IPS DF 6.9 (cell line): Measurements from ENCODE around the gene HSPA1B.

Source experiments
- DNase-seq: peaks from one replicate; pipeline ENCODE4 v3.0.0-alpha.2; 2013; ENCODE audit warnings: low read depth, low spot score
- H3K27ac ChIP-seq: one replicate; pipeline ENCODE4 v1.5.1; 2013; ENCODE audit warnings: low read length, control low read depth
- H3K27me3 ChIP-seq: 2 replicates; pipeline ENCODE4 v1.6.1; 2013; ENCODE audit warnings: mild to moderate bottlenecking, low read length; ENCODE audit not compliant: control insufficient read depth, insufficient read depth
- H3K36me3 ChIP-seq: 2 replicates; pipeline ENCODE4 v1.6.1; 2013; ENCODE audit warnings: low read length; ENCODE audit not compliant: control insufficient read depth, insufficient read depth
- H3K4me1 ChIP-seq: 2 replicates; pipeline ENCODE4 v1.6.1; 2013; ENCODE audit warnings: low read length; ENCODE audit not compliant: control insufficient read depth, insufficient read depth
- H3K4me3 ChIP-seq: 2 replicates; pipeline ENCODE4 v1.5.1; 2013; ENCODE audit warnings: mild to moderate bottlenecking, low read length
- H3K9me3 ChIP-seq: 2 replicates; pipeline ENCODE4 v1.6.1; 2013; ENCODE audit warnings: low read length, inconsistent platforms; ENCODE audit not compliant: control insufficient read depth, insufficient read depth
- WGBS: extraction: QIAGEN DNeasy Blood & Tissue Kit; methylation state at CpG from one replicate; pipeline ENCODE4 v1.1.7; 2013; ENCODE audit warnings: mixed read lengths, missing lambda C conversion rate; ENCODE audit not compliant: insufficient read length, insufficient coverage; 5-methylcytosine and 5-hydroxymethylcytosine counted together

HSPA1B gene

DNA sequence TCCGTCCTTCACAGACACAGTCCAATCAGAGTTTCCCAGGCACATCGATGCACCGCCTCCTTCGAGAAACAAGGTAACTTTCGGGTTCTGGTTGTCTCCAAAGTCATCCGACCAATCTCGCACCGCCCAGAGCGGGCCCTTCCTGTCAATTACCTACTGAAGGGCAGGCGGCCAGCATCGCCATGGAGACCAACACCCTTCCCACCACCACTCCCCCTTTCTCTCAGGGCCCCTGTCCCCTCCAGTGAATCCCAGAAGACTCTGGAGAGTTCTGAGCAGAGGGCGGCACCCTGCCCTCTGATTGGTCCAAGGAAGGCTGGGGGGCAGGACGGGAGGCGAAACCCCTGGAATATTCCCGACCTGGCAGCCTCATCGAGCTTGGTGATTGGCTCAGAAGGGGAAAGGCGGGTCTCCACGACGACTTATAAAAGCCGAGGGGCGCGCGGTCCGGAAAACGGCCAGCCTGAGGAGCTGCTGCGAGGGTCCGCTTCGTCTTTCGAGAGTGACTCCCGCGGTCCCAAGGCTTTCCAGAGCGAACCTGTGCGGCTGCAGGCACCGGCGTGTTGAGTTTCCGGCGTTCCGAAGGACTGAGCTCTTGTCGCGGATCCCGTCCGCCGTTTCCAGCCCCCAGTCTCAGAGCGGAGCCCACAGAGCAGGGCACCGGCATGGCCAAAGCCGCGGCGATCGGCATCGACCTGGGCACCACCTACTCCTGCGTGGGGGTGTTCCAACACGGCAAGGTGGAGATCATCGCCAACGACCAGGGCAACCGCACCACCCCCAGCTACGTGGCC is at the start of gene HSPA1B:
HSPA1B (plus strand) TSS at position 453 of the 794 bp plus-strand sequence; CDS start at position 666, 213 bp downstream.
- peak; percentile 100 for DNase-seq
- WGBS, result no CpG with 5 or more reads among the region's 56 CpGs
- Histone ChIP-seq H3K9me3 (no peaks in the 10 kb centered on the region), H3K4me3 (peak within 1 kb of the TSS; percentile 71), H3K4me1 (no peaks in the 10 kb centered on the region; the same call in none of the 2 replicates), H3K36me3 (no peaks in the 10 kb centered on the region; the same call in 1 of the 2 replicates), H3K27ac (peak within 1 kb of the TSS; percentile 66), H3K27me3 (no peaks in the 10 kb centered on the region)

DNA sequence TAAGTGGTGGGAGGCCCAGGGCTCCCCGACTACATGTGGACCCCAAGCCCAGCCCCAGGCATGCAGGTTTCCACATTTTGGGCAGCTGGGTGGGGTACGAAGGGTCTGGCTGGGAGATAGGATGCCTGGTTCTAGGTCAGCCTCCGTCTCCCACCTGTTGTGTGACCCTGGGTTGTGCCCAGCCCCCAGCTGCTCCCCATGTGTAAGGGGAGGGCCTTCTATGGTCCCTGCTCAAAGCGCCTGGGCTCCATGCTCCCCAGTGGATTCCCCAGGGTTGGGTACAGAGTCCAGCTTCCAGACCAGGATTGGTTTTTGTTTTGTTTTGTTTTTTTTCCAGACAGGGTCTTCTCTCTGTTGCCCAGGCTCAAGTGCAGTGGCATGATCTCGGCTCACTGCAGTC is 49.3 kb upstream of the HSPA1B start:
- Histone ChIP-seq H3K27ac (no peak overlapping the region), H3K27me3 (no peaks in the 10 kb centered on the region), H3K9me3 (no peaks in the 10 kb centered on the region), H3K36me3 (peaks cover 36% of the 10 kb centered on the region), H3K4me1 (peaks cover 4% of the 10 kb centered on the region; the same call in 1 of the 2 replicates), H3K4me3 (no peak overlapping the region)
- DNase-seq, result no peak
- WGBS, result no CpG with 5 or more reads among the region's 5 CpGs

DNA sequence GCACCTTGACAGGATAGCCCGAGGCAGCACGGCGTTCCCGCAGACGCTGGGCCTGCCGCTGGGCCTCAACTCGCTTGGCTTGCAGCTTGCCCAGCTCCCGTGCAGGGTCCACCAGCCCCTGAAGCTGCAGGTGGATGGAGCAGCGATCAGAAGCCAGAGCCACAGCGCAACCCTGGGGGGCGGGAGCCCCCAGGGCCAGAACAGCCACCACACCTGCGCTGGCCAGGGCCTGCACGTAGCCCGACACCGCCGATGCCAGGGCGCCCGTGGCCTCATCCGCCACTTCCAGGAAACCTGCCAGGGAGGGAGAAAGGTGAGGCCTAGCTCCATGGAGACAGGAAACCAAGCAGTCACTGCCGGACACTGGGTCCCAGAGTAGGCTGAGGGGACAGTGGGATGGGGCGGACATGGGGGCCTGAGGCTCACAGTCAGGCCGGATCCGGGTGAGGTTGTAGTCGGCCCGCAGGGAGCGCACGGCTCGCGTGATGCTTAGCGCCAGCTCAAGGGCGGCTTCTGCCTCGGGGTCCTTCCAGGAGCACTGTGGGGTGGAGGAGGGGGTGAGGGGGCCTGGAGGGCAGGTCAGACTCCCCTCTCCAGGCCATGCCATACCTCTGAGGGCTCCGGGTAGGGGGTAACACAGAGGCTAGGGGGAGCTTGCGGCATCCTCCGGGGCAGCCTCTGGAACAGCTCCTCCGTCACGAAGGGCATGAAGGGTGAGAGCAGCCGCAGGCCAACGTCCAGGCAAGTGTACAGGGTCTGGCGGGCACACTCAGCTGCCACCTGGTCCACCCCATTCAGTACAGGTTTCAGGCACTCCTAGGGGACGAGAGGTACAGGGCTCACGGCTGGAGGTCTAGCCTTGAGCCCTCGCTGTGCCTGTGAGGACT is 48.3 kb upstream of the HSPA1B start:
- WGBS, result no CpG with 5 or more reads among the region's 43 CpGs
- H3K36me3 ChIP-seq, result peaks cover 41% of the 10 kb centered on the region
- no peaks in the 10 kb centered on the region for H3K27me3 ChIP-seq
- no peak overlapping the region for H3K27ac ChIP-seq
- H3K4me1 ChIP-seq, result peaks cover 4% of the 10 kb centered on the region; the same call in 1 of the 2 replicates
- no peak overlapping the region for H3K4me3 ChIP-seq
- H3K9me3 ChIP-seq, result no peaks in the 10 kb centered on the region
- DNase-seq, result no peak

DNA sequence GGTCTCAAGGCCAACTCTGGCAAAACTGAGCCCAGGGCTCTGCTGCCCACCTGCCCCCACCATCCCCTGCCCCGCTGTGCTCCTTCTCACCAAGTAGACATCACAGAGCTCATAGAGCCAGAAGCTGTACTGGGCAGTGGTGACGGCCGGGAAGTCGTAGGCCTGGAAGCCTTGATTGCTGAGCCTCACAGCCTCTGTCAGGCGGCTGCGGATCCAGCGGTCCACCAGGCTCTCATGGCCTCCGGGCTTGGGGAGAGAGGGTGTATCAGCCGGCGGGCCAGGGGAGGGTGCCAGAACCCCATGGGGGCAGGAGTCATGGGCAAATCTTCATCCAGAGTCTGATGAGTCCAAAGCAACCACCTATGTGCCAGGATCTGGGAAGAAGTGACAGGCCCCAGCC is 47.6 kb upstream of the HSPA1B start:
- H3K9me3 ChIP-seq, result no peaks in the 10 kb centered on the region
- no CpG with 5 or more reads among the region's 10 CpGs for WGBS
- peaks cover 47% of the 10 kb centered on the region for H3K36me3 ChIP-seq
- H3K4me1 ChIP-seq, result peaks cover 4% of the 10 kb centered on the region; the same call in 1 of the 2 replicates
- no peaks in the 10 kb centered on the region for H3K27me3 ChIP-seq
- no peak overlapping the region for H3K4me3 ChIP-seq
- DNase-seq, result no peak
- no peak overlapping the region for H3K27ac ChIP-seq

DNA sequence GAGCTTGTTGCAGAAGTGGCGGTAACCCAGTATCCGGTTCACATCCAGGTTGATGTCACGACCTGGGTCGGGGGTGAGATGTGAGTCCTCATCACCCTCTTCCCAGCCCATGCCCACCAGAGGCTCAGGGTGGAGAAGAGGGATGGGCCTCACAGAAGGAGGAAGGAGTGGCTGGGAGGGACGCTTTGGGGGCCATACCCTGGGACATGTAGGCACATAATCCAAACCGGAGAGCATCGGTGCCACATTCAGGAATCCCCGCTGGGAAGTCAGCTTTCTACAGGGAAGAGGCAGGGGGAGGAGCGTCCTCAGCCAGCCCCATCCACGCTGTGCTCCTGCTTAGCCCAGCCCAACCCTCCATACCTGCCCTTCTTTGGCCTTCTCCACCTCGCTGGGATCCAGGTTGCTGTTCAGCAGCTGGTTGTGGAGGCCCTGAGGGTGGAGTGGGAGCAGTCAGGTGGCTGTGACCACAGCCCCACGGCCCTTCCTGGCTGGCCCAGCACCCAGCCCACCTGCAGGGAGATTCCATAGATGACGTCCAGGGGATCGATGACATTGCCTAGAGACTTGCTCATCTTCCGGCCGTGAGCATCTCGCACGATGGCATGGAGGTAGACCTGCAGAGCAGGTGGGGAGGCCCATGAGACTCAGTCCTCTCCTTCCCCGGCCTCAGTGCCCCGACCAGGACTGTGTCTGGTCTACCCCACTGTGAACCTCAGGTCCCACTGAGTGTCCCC is 46.9 kb upstream of the HSPA1B start:
- no peak for DNase-seq

DNA sequence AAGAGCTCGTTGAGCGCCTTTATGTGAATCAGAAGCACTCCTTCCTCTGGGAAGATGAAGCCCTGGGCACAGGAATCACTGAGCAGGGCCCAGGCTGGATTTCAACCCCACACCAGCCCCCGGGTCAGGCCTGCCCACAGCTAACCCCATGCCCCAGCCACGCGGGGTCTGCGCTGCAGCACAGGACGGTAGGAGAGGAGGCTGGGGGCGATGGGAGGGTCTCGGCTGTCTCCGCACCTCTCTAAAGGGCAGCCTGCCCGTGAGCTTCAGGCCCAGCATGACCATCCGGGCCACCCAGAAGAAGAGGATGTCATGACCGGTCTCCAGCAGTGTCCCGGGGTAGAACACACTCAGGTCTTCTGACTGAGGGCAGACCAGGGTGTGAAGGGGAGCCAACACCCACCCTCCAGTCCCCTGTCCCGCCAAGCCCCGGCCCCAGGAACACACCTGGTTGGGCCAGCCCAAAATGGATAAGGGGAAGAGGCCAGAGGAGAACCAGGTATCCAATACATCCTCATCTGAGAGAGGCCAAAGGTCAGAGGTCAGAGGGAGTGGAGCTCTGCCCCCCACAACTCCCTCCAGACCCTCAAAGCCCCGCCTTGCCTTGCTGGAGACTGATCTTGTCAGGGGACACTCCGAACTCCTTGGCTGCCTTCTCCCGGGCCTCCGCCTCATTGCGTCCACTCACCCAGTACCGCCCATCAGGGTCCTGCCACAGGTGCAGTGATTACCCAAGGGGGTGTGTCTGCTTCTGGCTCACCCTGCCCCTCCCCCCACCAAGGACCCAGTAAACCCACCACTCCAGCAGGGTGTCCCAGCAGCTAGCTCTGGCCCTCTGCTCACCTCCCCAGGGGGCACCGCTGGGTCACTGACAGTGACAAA is 46.1 kb upstream of the HSPA1B start:
- DNase-seq, result no peak
- Histone ChIP-seq H3K36me3 (peaks cover 53% of the 10 kb centered on the region), H3K4me1 (peaks cover 4% of the 10 kb centered on the region; the same call in 1 of the 2 replicates), H3K9me3 (no peaks in the 10 kb centered on the region), H3K27ac (no peak overlapping the region), H3K4me3 (no peak overlapping the region), H3K27me3 (no peaks in the 10 kb centered on the region)
- no CpG with 5 or more reads among the region's 23 CpGs for WGBS

More for the DNA sequence above, 46.9 kb upstream of the HSPA1B start:
- Histone ChIP-seq H3K4me3 (no peak overlapping the region), H3K27ac (no peak overlapping the region), H3K9me3 (no peaks in the 10 kb centered on the region), H3K4me1 (peaks cover 4% of the 10 kb centered on the region; the same call in 1 of the 2 replicates), H3K36me3 (peaks cover 53% of the 10 kb centered on the region), H3K27me3 (no peaks in the 10 kb centered on the region)
- no CpG with 5 or more reads among the region's 20 CpGs for WGBS

DNA sequence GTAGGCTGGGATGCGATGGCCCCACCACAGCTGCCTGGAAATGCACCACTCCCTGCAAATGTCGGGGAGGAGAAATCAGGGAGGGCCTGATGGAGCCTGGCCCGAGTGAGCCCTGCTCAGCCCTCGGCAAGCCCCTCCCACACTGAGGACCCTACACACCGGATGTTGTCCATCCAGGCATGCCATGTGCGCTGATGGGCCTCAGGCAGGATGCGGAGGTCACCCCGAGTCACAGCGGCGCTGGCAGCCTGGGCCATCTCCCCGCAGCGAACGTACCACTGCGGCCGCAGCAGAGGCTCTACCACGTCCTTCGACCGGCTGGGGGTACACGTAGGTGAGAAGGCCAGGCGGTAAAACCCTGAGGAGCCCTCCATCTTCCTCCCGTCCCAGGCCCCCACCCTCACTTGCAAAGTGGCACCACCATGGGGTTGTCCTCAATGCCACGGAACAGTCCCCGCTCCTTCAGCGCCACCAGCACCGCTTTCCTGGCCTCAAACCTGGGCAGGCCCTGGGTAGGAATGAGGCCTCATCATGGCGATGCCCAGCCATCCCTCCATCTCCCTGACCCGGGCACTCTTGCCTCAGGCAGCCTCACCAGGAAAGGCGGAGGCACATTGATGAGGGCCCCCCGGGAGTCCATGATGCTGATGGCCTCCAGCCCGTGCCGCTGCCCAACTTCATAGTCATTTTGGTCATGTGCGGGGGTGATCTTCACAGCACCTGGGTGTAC is 45.2 kb upstream of the HSPA1B start:
- Histone ChIP-seq H3K27me3 (no peaks in the 10 kb centered on the region), H3K4me3 (no peak overlapping the region; the same call in 1 of the 2 replicates), H3K27ac (no peak overlapping the region), H3K36me3 (peaks cover 53% of the 10 kb centered on the region), H3K4me1 (no peaks in the 10 kb centered on the region; the same call in 1 of the 2 replicates), H3K9me3 (no peaks in the 10 kb centered on the region)
- DNase-seq, result no peak
- WGBS, result no CpG with 5 or more reads among the region's 32 CpGs

DNA sequence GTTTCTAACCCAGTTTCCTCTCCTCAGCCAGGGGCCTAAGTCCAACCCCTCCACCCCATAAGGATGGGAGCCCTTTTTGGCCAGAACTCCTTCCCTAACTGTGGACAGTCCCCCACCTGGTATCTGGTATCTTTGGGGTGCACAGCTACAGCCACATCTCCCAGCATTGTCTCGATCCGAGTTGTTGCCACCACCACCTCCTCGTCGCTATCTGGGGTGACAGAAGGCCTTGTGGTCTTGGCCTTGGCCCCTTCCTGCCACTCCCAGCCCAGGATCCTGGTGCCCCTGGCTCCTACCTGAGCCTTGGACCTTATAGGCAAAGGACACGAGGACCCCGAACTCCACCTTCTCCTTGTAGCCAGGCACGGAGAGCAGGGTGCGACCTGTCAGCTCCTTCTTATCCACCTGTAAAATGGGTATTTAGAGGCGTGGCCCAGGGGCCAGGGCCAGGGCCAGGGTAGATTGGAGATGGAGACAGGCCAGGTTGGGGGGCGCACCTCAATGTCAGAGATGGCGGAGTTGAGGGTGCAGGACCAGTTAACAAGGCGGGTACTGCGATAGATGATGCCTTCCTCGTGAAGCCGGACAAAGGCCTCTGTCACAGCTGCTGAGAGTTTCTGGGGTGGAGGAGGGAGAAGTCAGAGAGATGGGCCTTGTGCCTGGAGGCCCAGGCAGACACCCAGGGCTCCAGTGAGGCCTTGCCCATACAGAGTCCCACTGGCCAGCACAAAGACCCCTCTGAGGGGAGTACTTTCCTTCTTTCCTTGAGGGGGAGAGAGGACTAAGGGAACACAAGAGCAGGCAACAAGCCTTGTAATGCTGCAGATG is 43.2 kb upstream of the HSPA1B start:
- DNase-seq, result no peak
- no peaks in the 10 kb centered on the region for H3K27me3 ChIP-seq
- no CpG with 5 or more reads among the region's 15 CpGs for WGBS
- H3K36me3 ChIP-seq, result peaks cover 48% of the 10 kb centered on the region
- H3K27ac ChIP-seq, result no peak overlapping the region
- H3K4me3 ChIP-seq, result no peak overlapping the region
- H3K4me1 ChIP-seq, result no peaks in the 10 kb centered on the region
- no peaks in the 10 kb centered on the region for H3K9me3 ChIP-seq
